A673 (cell line): Measurements from ENCODE around the gene ZNF597. TPM values are rescaled to one million over a fixed set of nuclear protein-coding genes. Genes with fewer than 3 reads are reported as not detected.

Source experiments
- BruUV-seq: library from RNA; stranded (reverse); fragments of 400-500 nt; replicated peaks from 2 replicates; lab custom pipeline; 2021; lab: Mats Ljungman, UMichigan
- CTCF ChIA-PET: fragments of 300-600 bp; sonication (Branson Sonifier 250); formaldehyde crosslinking; loops from one replicate; lab custom pipeline; 2022; ENCODE audit warnings: antibody characterized with exemption; lab: Charles Lee
- POLR2A ChIA-PET: fragments of 300-600 bp; sonication (Branson Sonifier 250); formaldehyde crosslinking; loops from one replicate; lab custom pipeline; 2022; ENCODE audit warnings: antibody characterized with exemption; ENCODE audit not compliant: low non-redundant PET; lab: Charles Lee
- DNase-seq: peaks from one replicate; pipeline ENCODE4 v3.0.0-alpha.2; 2015; ENCODE audit warnings: low spot score
- H3K27ac ChIP-seq: fragments of 200-600 bp; sonication (generic); 2 replicates; pipeline ENCODE4 v1.5.1; 2016; ENCODE audit warnings: mixed run types, low read depth, mild to moderate bottlenecking, mixed read lengths, antibody characterized with exemption, low read length; ENCODE audit not compliant: poor library complexity, severe bottlenecking
- H3K27me3 ChIP-seq: fragments of 200-600 bp; sonication (generic); replicated peaks from 2 replicates; pipeline ENCODE4 v1.6.1; 2017; ENCODE audit warnings: mixed run types, low read depth, mild to moderate bottlenecking, mixed read lengths, antibody characterized with exemption, low read length; ENCODE audit not compliant: insufficient read depth, poor library complexity
- H3K36me3 ChIP-seq: fragments of 200-600 bp; sonication (generic); 2 replicates; pipeline ENCODE4 v1.6.1; 2016; ENCODE audit warnings: mixed run types, mild to moderate bottlenecking, mixed read lengths, antibody characterized with exemption, low read length; ENCODE audit not compliant: insufficient read depth, poor library complexity, severe bottlenecking
- H3K4me1 ChIP-seq: fragments of 200-600 bp; sonication (generic); 2 replicates; pipeline ENCODE4 v1.6.1; 2017; ENCODE audit warnings: mixed run types, mild to moderate bottlenecking, mixed read lengths, antibody characterized with exemption, low read length; ENCODE audit not compliant: insufficient read depth, poor library complexity, severe bottlenecking
- H3K4me3 ChIP-seq: fragments of 200-600 bp; sonication (generic); 2 replicates; pipeline ENCODE4 v1.5.1; 2016; ENCODE audit warnings: low read depth, mixed run types, mild to moderate bottlenecking, mixed read lengths, low read length; ENCODE audit not compliant: poor library complexity, severe bottlenecking
- H3K9me3 ChIP-seq: fragments of 200-600 bp; sonication (generic); 2 replicates; pipeline ENCODE4 v1.6.1; 2016; ENCODE audit warnings: mixed run types, low read depth, mild to moderate bottlenecking, mixed read lengths, antibody characterized with exemption, low read length; ENCODE audit not compliant: poor library complexity, severe bottlenecking
- CTCF ChIP-seq: fragments of 300-800, 200-600 bp; sonication (generic); conservative IDR thresholded peaks from 2 replicates; pipeline ENCODE4 v1.5.1; 2017; ENCODE audit warnings: low read depth, mild to moderate bottlenecking, antibody characterized with exemption, low read length, moderate library complexity, mixed read lengths
- EZH2 ChIP-seq: fragments of 200-600 bp; sonication (generic); IDR thresholded peaks from 2 replicates; pipeline ENCODE4 v1.6.1; 2017; ENCODE audit warnings: borderline replicate concordance, low read depth, mild to moderate bottlenecking, mixed read lengths, antibody characterized with exemption, low read length; ENCODE audit not compliant: poor library complexity, severe bottlenecking
- intact Hi-C: fragments of 100-400 bp; cut with micrococcal nuclease; formaldehyde crosslinking; loops from one replicate; pipeline ENCODE4 v1.10.0; 2022; ENCODE audit not compliant: unreplicated experiment
- total RNA-seq: library from RNA; stranded (reverse); gene quantifications from 2 replicates; pipeline ENCODE4 v1.2.3, GENCODE V29; 2021

The ZNF597 gene
- total RNA-seq, 1 experiment from 2014 or later, result 2.8 TPM

GRCh38 chr16:3401719-3402397 lies 41.4 kb downstream of the ZNF597 start:
- ChIA-PET CTCF (no interaction called here), POLR2A (no interaction called here)
- Histone ChIP-seq H3K4me1 (no peaks in the 10 kb centered on the region), H3K27me3 (no peaks in the 10 kb centered on the region), H3K4me3 (peak overlapping the region; percentile 75), H3K27ac (peak overlapping the region; percentile 76), H3K9me3 (peaks cover 50% of the 10 kb centered on the region), H3K36me3 (peaks cover 39% of the 10 kb centered on the region)
- intact Hi-C loops, result no loop called here
- peak; percentile 34 for DNase-seq
- TF ChIP-seq CTCF (no peak), EZH2 (no peak)
- no TSS peak for BruUV-seq

GRCh38 chr16:3400779-3401688 lies 42.3 kb downstream of the ZNF597 start, which contains the start of the genes ZNF174 and ZSCAN32:
Gene ZNF174, plus strand, starts transcription at chr16:3401215. Its CDS starts 790 bp downstream, at chr16:3402005.
Gene ZSCAN32, minus strand, starts transcription at chr16:3401004. Its CDS starts 3,447 bp downstream, at chr16:3397557.
- peak within 1 kb of the TSS; percentile 76 for H3K27ac ChIP-seq
- TF ChIP-seq CTCF, result no peak
- no peak for TF ChIP-seq EZH2
- intact Hi-C loops, result no loop called here

GRCh38 chr16:3400446-3400778 lies 42.9 kb downstream of the ZNF597 start:
- Histone ChIP-seq H3K36me3 (peaks cover 45% of the 10 kb centered on the region), H3K27ac (peak overlapping the region; percentile 76), H3K9me3 (peaks cover 35% of the 10 kb centered on the region), H3K4me1 (no peaks in the 10 kb centered on the region), H3K4me3 (peak overlapping the region; percentile 75), H3K27me3 (no peaks in the 10 kb centered on the region)
- DNase-seq, result no peak
- intact Hi-C loops, result no loop called here
- POLR2A ChIA-PET, result interaction anchor here (0.6 kb wide), 1 partner anchor 250 kb away, joined by 3 read pairs; no protein-coding TSS in a partner anchor
- CTCF ChIA-PET, result no interaction called here
- TF ChIP-seq CTCF (no peak), EZH2 (no peak)
- TSS peak; percentile 62 for BruUV-seq

More at GRCh38 chr16:3400779-3401688, 42.3 kb downstream of the ZNF597 start, which contains the start of the genes ZNF174 and ZSCAN32:
- Histone ChIP-seq H3K4me1 (no peaks in the 10 kb centered on the region), H3K27me3 (no peaks in the 10 kb centered on the region), H3K4me3 (peak within 1 kb of the TSS; percentile 75), H3K9me3 (peaks cover 41% of the 10 kb centered on the region), H3K36me3 (peaks cover 45% of the 10 kb centered on the region)
- TSS peak; percentile 51 for BruUV-seq
- ChIA-PET CTCF (no interaction called here), POLR2A (interaction anchor here (0.6 kb wide), 1 partner anchor 250 kb away, joined by 3 read pairs; no protein-coding TSS in a partner anchor)
- DNase-seq, result peak; percentile 99
